VCaP (cell line): Measurements from ENCODE around the gene FRMPD4.

Experiments used
- H3K27ac ChIP-seq: fragments of 450-650 bp; 2 replicates; pipeline ENCODE4 v1.5.1; 2017
- CTCF ChIP-seq: fragments of 450-650 bp; conservative IDR thresholded peaks from 2 replicates; pipeline ENCODE4 v1.5.1; 2017; ENCODE audit warnings: mild to moderate bottlenecking, moderate library complexity

Gene FRMPD4

GRCh38 chrX:12210971-12211370, 72.7 kb downstream of the FRMPD4 start:
- no peak overlapping the region for H3K27ac ChIP-seq
- TF ChIP-seq CTCF: no peak

- TF ChIP-seq CTCF: no peak
- H3K27ac ChIP-seq: no peak overlapping the region
Observed at GRCh38 chrX:12223650-12224049, 85.4 kb downstream of the FRMPD4 start.

GRCh38 chrX:12225107-12225506, 86.8 kb downstream of the FRMPD4 start:
- H3K27ac ChIP-seq: no peak overlapping the region
- no peak for TF ChIP-seq CTCF

GRCh38 chrX:12227412-12228041, 89.3 kb downstream of the FRMPD4 start:
- H3K27ac ChIP-seq: no peak overlapping the region
- TF ChIP-seq CTCF: no peak

- TF ChIP-seq CTCF: no peak
- H3K27ac ChIP-seq: no peak overlapping the region
Observed at GRCh38 chrX:12228862-12229261, 90.6 kb downstream of the FRMPD4 start.

GRCh38 chrX:12229986-12230385, 91.7 kb downstream of the FRMPD4 start:
- no peak for TF ChIP-seq CTCF
- H3K27ac ChIP-seq: no peak overlapping the region

GRCh38 chrX:12234534-12235329, 96.5 kb downstream of the FRMPD4 start:
- TF ChIP-seq CTCF: no peak
- H3K27ac ChIP-seq: no peak overlapping the region
